Measurements from ENCODE around the gene PLD2. TPM values are rescaled to one million over a fixed set of nuclear protein-coding genes. Genes with fewer than 3 reads are reported as not detected.
A peak's percentile ranks its signal among the peaks of the same experiment; 100 is the strongest.

Gene PLD2
- total RNA-seq, 1 donor from 2014 or later: 58.7 TPM

DNA sequence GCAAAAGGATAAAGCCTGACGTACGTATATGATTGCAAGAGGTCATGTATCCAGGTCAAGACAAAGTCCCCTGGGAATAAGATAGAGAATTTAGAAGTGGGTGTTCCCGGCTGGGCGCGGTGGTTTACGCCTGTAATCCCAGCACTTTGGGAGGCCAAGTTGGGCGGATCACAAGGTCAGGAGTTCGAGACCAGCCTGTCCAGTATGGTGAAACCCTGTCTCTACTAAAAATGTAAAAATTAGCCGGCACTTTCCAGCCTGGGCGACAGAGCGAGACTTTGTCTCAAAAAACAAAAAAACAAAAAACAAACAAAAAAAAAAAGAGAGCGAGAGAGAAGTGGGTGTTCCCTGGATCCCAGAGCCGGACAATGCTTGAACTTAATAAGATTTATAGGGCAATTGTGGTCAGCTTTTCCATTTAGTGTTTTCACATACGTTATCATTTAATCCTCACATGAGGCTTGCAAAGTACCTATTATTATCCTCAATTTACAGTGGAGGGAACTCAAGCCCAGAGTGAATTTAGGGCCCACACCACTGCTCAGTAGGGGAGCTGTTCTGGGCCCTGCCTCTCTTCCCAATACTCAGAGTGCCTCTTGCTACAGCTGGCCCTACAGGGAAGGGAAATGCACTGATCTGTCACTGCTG lies 18.7 kb upstream of the PLD2 start:
- no peak for DNase-seq (ENCODE audit: extremely low spot score, unreplicated experiment)
- no peak for TF ChIP-seq CTCF (conservative IDR thresholded peaks at IDR 0.05)
- H3K27ac Mint-ChIP-seq: peak overlapping the region; percentile 72
- peaks cover 14% of the 10 kb centered on the region for H3K4me1 Mint-ChIP-seq (ENCODE audit: unreplicated experiment)
- peaks cover 12% of the 10 kb centered on the region for H3K27me3 Mint-ChIP-seq
- H3K9me3 Mint-ChIP-seq: no peaks in the 10 kb centered on the region
- no peaks in the 10 kb centered on the region for H3K36me3 Mint-ChIP-seq
- H3K4me3 Mint-ChIP-seq: peak overlapping the region; percentile 91

- Mint-ChIP-seq H3K27me3 (peaks cover 12% of the 10 kb centered on the region), H3K27ac (peak within 1 kb of the TSS; percentile 72)
- TF ChIP-seq CTCF (conservative IDR thresholded peaks at IDR 0.05): no peak
Measured at GRCh38 chr17:4788807-4789700, 17.9 kb upstream of the PLD2 start, which contains the start of gene GLTPD2. Gene GLTPD2, plus strand, starts transcription at chr17:4788964. Its CDS starts 48 bp downstream, at chr17:4789012.

GRCh38 chr17:4789701-4789950 lies 17.3 kb upstream of the PLD2 start:
- DNase-seq (ENCODE audit: extremely low spot score, unreplicated experiment): no peak
- peaks cover 14% of the 10 kb centered on the region for H3K4me1 Mint-ChIP-seq (ENCODE audit: unreplicated experiment)
- peak overlapping the region; percentile 58 for H3K27ac Mint-ChIP-seq
- TF ChIP-seq CTCF (conservative IDR thresholded peaks at IDR 0.05): no peak
- no peaks in the 10 kb centered on the region for H3K9me3 Mint-ChIP-seq
- peaks cover 12% of the 10 kb centered on the region for H3K27me3 Mint-ChIP-seq
- H3K4me3 Mint-ChIP-seq: peak overlapping the region; percentile 91
- no peaks in the 10 kb centered on the region for H3K36me3 Mint-ChIP-seq

More at GRCh38 chr17:4788807-4789700, 17.9 kb upstream of the PLD2 start, which contains the start of gene GLTPD2:
- Mint-ChIP-seq H3K4me3 (peak within 1 kb of the TSS; percentile 91), H3K4me1 (ENCODE audit: unreplicated experiment) (peaks cover 14% of the 10 kb centered on the region), H3K36me3 (no peaks in the 10 kb centered on the region), H3K9me3 (no peaks in the 10 kb centered on the region)
- no peak for DNase-seq (ENCODE audit: extremely low spot score, unreplicated experiment)

DNA sequence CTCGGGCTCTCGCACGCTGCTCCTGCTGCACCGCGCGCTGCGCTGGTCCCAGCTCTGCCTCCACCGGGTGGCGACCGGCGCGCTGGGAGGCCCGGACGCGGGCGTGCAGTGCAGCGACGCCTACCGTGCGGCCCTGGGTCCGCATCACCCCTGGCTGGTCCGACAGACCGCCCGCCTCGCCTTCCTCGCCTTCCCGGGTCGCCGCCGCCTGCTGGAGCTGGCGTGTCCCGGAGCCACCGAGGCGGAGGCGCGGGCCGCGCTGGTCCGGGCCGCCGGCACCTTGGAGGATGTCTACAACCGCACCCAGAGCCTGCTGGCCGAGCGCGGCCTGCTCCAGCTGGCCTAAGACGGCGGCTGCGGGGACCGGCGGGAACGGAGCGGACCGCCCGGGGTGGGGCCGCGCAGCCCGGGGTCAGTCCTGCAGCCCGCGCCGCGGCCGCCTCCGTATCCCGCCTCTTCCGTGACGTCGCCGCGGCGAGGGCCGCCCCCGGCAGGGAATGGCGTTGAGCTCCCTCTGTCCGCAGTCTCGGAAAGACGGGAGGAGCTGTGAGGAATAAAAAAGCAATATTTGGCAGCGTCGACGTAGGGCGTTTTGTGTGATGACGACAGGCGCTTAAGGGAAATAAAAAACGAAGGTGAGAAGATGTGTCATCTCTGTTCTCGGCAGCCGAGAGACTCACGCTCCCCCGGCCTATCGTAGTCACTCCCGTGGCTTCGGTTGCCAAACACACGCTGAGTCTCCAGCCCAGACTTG lies 16.8 kb upstream of the PLD2 start:
- H3K36me3 Mint-ChIP-seq: no peaks in the 10 kb centered on the region
- peak; percentile 83 for TF ChIP-seq CTCF (conservative IDR thresholded peaks at IDR 0.05)
- H3K4me1 Mint-ChIP-seq (ENCODE audit: unreplicated experiment): peaks cover 14% of the 10 kb centered on the region
- peak overlapping the region; percentile 84 for H3K27ac Mint-ChIP-seq
- peak overlapping the region; percentile 83 for H3K4me3 Mint-ChIP-seq
- peaks cover 12% of the 10 kb centered on the region for H3K27me3 Mint-ChIP-seq
- no peaks in the 10 kb centered on the region for H3K9me3 Mint-ChIP-seq
- peak; percentile 90 for DNase-seq (ENCODE audit: extremely low spot score, unreplicated experiment)

GRCh38 chr17:4790705-4791088 lies 16.3 kb upstream of the PLD2 start:
- no peaks in the 10 kb centered on the region for H3K36me3 Mint-ChIP-seq
- no peak for DNase-seq (ENCODE audit: extremely low spot score, unreplicated experiment)
- TF ChIP-seq CTCF (conservative IDR thresholded peaks at IDR 0.05): no peak
- H3K27me3 Mint-ChIP-seq: peaks cover 12% of the 10 kb centered on the region
- H3K4me3 Mint-ChIP-seq: peak overlapping the region; percentile 83
- no peaks in the 10 kb centered on the region for H3K9me3 Mint-ChIP-seq
- peaks cover 15% of the 10 kb centered on the region for H3K4me1 Mint-ChIP-seq (ENCODE audit: unreplicated experiment)
- peak overlapping the region; percentile 84 for H3K27ac Mint-ChIP-seq
